AG09309 (cell line): ENCODE measurements around the gene EIF1AX.
A peak's percentile ranks its signal among the peaks of the same experiment; 100 is the strongest.

Experiments
- DNase-seq: peaks from one replicate; pipeline ENCODE4 v3.0.0-alpha.2; 2010; ENCODE audit warnings: low read depth
- H3K4me3 ChIP-seq: 2 replicates; pipeline ENCODE4 v1.5.1; 2011; ENCODE audit warnings: mild to moderate bottlenecking, low read depth, low read length, moderate library complexity; ENCODE audit not compliant: control insufficient read depth
- TF ChIP-seq, protein P1 (sequence below): IDR thresholded peaks from 2 replicates; pipeline ENCODE4 v1.5.1; 2011; ENCODE audit warnings: mild to moderate bottlenecking, low read depth, low read length, inconsistent platforms; ENCODE audit not compliant: insufficient read depth, control insufficient read depth; ENCODE audit errors: missing control alignments

EIF1AX gene

DNA sequence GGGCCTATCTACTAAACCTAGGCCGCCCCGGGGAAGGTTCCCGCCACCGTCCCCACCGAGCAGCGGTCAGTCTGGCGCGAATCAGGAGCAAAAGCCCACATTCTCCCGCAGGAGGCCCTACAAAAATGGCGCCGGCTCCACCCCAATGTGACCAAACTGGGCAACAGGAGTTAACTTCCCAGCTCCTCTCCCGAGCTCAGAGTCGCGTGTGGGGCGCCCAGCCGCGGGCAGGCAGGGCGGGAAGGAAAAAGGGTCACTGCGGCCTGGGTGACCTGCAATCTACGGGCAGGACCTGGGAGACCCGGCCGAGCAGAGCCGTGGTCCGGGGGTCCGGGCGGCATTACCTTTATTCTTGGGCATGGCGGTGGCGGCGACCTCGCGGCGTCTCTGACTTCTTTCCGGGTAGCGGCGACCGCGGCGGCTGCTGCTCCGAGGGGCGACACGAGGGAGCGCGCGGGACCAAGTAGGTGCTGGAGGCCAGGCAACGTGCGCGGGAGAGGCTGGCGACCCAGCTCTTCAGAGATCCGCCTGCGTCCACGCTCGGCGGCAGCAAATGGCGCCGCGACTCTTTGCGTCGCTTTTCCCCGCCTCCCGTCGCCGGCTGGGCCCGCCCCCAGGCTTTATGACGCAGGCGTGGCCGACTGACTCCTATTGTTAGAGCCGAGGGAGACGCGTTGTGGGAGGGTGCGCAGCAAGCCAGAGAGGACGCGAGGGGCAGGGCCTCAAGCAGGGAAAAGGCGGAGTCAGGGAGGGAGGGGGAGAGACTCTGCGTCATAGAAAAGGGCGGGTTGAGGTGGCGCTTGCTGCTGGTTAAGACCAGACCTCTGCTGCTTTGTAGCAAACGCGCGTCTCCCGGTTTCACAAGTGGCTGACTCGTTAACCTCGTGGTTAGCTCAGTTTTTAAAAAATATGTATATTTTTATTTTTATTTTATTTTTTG lies at the start of gene EIF1AX:
EIF1AX (minus strand) TSS at position 558 of the 940 bp plus-strand sequence; CDS start at position 360, 198 bp downstream.
- TF ChIP-seq, protein P1, sequence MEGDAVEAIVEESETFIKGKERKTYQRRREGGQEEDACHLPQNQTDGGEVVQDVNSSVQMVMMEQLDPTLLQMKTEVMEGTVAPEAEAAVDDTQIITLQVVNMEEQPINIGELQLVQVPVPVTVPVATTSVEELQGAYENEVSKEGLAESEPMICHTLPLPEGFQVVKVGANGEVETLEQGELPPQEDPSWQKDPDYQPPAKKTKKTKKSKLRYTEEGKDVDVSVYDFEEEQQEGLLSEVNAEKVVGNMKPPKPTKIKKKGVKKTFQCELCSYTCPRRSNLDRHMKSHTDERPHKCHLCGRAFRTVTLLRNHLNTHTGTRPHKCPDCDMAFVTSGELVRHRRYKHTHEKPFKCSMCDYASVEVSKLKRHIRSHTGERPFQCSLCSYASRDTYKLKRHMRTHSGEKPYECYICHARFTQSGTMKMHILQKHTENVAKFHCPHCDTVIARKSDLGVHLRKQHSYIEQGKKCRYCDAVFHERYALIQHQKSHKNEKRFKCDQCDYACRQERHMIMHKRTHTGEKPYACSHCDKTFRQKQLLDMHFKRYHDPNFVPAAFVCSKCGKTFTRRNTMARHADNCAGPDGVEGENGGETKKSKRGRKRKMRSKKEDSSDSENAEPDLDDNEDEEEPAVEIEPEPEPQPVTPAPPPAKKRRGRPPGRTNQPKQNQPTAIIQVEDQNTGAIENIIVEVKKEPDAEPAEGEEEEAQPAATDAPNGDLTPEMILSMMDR: no peak
- DNase-seq: peak; percentile 96
- H3K4me3 ChIP-seq: peak within 1 kb of the TSS; percentile 98

DNA sequence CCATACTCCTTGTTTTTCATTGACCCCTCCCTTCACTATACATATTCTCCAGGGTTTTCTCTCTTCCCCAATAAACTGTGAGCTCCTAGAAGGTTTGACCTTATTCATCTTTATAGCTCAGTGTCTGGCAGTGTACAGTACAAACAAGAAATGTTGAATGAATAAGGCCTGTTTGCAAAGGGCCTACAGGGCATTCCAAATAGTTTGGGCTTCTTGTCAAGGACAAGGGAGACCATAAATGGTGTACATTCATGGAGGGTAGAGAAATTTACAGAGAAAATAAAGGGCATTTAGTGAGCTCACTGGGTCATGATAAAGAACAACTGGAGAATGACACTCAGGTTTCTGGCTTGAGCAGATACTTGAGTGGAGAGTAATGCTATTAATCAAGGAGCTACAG lies 47.5 kb upstream of the EIF1AX start:
- TF ChIP-seq, protein P1: no peak
- H3K4me3 ChIP-seq: no peak overlapping the region
- DNase-seq: no peak

DNA sequence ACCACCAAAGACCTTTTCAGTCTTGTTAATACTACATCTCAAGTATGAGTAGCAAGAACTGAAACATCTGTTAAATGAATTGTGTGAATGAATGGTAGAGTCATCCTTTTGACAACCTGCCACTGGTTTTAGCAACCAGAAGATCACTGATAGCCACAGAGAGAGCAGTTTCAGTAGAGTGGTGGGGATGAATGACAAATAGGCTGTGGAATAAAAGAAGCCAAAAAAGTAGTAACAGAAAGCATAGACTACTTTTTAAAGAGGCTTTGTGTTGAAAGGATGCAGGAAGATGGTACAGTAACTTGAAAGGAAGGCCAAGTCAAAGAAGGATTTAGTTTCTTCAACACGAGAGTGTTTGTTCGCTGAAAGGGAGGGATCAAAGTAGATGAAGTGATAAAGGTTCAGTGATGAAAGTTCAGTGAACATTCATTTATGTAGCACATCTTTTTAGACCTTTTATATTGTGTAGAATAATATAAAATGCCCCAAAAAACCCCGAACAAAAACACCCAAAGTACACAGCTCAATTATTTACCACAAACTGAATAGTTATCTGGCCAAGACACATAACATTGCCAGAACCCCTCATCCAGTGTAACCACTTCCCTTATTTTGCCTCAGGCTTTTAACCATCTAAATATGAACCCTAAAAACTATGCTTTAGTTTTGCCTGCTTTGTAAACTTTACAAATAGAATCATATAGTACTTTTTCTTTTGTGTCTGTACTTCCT lies 40.1 kb upstream of the EIF1AX start:
- TF ChIP-seq, protein P1: no peak
- no peak overlapping the region for H3K4me3 ChIP-seq
- no peak for DNase-seq

DNA sequence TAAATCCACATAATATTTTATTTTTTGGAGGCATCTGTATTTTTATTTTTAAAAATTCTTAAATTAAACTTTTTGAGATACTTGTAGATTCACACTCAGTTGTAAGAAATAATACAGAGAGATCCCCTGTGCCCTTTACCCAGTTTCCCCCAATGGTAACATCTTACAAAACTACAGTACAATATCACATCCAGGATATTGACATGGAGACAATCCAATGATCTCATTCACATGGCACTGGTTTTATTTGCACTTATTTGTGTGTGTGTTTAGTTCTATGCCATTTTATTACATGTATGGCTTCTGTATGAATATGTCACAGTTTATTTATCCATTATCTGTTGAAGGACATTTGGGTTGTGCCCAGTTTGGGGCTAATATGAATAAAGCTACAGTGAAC lies 35.5 kb upstream of the EIF1AX start:
- TF ChIP-seq, protein P1: no peak
- no peak overlapping the region for H3K4me3 ChIP-seq
- no peak for DNase-seq

- H3K4me3 ChIP-seq: no peak overlapping the region
Measured at GRCh38 chrX:20173856-20174255, 32.2 kb upstream of the EIF1AX start.

GRCh38 chrX:20173313-20173712 lies 31.7 kb upstream of the EIF1AX start:
- DNase-seq: no peak
- TF ChIP-seq, protein P1: no peak
- H3K4me3 ChIP-seq: no peak overlapping the region

More at GRCh38 chrX:20173856-20174255, 32.2 kb upstream of the EIF1AX start:
- TF ChIP-seq, protein P1: no peak
- no peak for DNase-seq
